DMS114 treated with DMSO at 0.1 percent for 48 hours (cell line): Measurements from ENCODE around the gene IGSF8.

Experiments used
- DNase-seq: peaks from one replicate; lab custom pipeline; 2025; ENCODE audit not compliant: unreplicated experiment; lab: John Stamatoyannopoulos, UW

Gene IGSF8

DNA sequence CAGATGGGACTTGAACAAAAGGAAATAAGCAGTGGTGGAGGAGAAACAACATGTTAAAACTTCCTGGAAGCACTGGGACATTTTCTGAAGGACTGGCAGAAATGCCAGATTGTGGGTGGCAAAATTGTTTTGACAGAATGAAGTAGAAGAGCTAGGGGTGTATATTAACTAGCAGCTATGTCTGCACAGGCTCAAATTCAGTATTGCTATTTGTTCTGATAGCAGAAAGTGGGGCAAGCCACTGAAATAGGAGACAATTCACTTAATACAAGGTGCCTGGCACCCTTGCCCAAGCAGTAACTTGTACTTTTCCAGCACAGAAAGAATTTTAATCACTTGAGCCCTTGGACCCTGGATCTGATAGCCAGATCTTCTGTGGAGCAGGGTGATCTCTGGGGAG, 54.9 kb downstream of the IGSF8 start:
- DNase-seq, result no peak
